DOHH2 (cell line): ENCODE data around the gene DRAXIN.

Experiments
- CTCF ChIP-seq: fragments of 200-600 bp; sonication (generic); IDR thresholded peaks from one replicate; pipeline ENCODE4 v1.5.1; 2014; ENCODE audit warnings: antibody characterized with exemption, mild to moderate bottlenecking, low read depth, low read length; ENCODE audit not compliant: poor library complexity, severe bottlenecking
- EZH2phosphoT487 ChIP-seq: fragments of 200-600 bp; sonication (generic); IDR thresholded peaks from 2 replicates; pipeline ENCODE4 v1.6.1; 2017; ENCODE audit warnings: borderline replicate concordance, mild to moderate bottlenecking, antibody characterized with exemption, low read length, moderate library complexity, mixed read lengths

DNA sequence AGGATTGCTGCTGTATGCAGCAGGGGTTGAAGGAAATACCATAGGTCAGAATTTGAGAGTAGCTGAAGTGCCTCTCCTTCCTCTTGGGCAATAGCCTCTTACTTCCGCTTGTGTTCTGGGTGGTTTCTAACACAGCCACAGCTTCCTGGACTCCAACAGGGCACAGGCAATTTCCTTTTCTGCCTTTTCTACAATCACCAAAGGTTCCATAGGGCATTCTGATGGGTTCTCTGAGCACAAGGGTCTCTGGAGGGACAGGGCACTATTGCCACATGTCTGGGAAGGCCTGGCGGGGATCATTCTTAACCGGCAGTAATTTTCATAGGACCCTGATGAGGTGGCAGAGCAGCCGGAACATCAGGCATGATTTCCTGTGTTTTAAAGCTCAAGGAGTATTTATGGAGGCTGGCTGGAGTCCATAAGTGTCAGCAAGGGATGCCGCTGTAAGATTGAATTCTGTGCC is 39.0 kb downstream of the DRAXIN start:
- no peak for TF ChIP-seq CTCF
- no peak for TF ChIP-seq EZH2phosphoT487
